NOMO-1 treated with DMSO at 0.1 percent for 48 hours (cell line): Measurements from ENCODE around the gene TNFRSF13B.
"Not testable (repeated sequence)": the region's sequence is repeated elsewhere in the genome, so short reads cannot be mapped to it uniquely, and the experiment has no call there.

Experiments used
- DNase-seq: peaks from one replicate; lab custom pipeline; 2025; ENCODE audit not compliant: unreplicated experiment; lab: John Stamatoyannopoulos, UW

The TNFRSF13B gene

GRCh38 chr17:16911141-16911937 lies 60.6 kb downstream of the TNFRSF13B start:
- DNase-seq, result no peak

DNA sequence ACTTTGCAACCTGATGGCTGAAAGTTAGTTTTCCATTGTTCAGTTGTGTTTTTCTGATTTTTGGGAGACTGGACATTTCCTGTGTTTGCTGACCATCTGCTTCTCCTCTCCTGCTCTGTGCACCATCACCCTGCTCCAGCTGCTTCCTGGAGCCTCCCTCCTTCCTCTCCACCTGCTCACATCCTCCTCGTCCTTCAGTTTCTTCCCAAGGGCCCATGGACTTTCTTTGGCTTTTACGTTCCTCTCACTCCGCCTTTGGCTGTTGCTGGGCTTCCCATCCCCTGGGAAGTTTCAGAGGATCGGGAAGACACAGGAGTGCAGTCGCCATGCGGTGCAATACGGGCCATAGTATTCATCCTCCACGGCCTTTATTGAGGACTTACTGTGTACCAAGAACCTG lies 61.6 kb downstream of the TNFRSF13B start:
- no peak for DNase-seq

- no peak for DNase-seq
Measured at GRCh38 chr17:16909472-16910246, 62.3 kb downstream of the TNFRSF13B start.

DNA sequence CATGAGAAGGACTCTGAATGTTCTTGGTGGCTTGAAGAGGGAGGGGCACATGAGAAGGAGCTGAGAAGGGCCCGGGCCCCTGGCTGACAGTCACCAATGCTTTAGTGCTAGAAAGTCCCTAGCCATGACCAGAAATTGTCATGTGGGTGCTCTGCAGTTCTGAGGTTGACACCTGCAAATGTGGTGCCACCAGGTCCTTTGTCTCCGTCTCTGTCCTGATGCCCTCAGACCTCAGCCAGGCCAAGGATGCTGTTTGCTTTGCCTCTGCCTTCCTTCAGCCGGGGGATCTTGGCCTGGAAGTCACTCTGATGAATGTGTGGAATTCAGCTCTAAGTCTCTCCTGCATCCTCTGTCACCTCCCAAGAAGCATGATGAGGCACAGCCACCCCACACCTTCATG lies 63.6 kb downstream of the TNFRSF13B start:
- DNase-seq, result no peak

- no peak for DNase-seq
Measured at GRCh38 chr17:16906680-16907079, 65.2 kb downstream of the TNFRSF13B start.

- DNase-seq, result no peak
Measured at GRCh38 chr17:16905593-16906191, 66.2 kb downstream of the TNFRSF13B start.

DNA sequence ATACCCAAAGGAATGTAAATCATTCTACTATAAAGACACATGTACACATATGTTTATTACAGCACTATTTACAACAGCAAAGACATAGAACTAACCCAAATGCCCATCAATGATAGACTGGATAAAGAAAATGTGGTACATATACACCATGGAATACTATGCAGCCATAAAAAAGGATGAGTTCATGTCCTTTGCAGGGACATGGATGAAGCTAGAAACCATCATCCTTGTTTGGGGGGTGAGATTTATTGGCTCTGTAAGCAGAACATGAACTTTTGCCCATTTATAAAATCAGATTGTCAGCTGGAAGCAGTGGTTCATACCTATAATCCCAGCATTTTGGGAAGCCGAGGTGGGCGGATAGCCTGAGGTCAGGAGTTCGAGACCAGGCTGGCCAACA lies 68.8 kb downstream of the TNFRSF13B start:
- not testable (repeated sequence) for DNase-seq

GRCh38 chr17:16900288-16900882 lies 71.5 kb downstream of the TNFRSF13B start:
- no peak for DNase-seq

- DNase-seq, result not testable (repeated sequence)
Measured at GRCh38 chr17:16897211-16897896, 74.6 kb downstream of the TNFRSF13B start.

- not testable (repeated sequence) for DNase-seq
Measured at GRCh38 chr17:16896235-16896634, 75.7 kb downstream of the TNFRSF13B start.

- DNase-seq, result not testable (repeated sequence)
Measured at GRCh38 chr17:16893527-16893926, 78.4 kb downstream of the TNFRSF13B start.

DNA sequence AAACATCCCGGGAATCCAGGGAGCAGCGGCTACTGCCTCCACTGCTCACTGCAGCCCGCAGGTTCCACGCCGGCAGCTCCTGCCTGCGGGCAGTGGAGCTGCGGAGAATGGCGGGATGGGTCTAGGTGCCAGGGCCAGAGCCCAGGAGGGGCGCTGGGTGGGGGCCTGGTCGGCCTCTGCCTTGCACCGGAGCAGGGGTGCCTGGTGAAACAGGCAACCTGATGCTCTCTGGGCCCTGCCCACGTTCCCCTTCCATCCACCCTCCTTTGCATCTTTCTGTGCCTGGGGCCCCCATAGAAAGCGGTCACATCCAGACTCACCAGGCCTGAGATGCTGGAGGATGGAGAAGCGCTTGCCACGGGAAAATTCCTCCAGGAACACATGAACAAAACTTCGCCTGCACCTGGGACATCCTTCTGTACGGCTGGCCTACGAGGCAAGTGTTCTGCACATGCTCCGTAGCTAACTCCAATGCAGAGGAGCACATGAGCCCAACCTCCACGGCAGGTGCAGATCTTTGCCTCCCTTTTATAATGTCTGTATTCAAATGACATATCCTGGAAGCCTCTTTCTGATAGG lies 79.0 kb downstream of the TNFRSF13B start:
- not testable (repeated sequence) for DNase-seq

- no peak for DNase-seq
Measured at GRCh38 chr17:16889088-16889465, 82.8 kb downstream of the TNFRSF13B start.
